ENCODE measurements around the gene HSD17B7.

The HSD17B7 gene

GRCh38 chr1:162849711-162850110, 59.2 kb downstream of the HSD17B7 start:
- no peaks in the 10 kb centered on the region for H3K27me3 ChIP-seq (ENCODE audit: control insufficient read depth, insufficient read depth, low read length)
- no peaks in the 10 kb centered on the region for H3K4me1 ChIP-seq (ENCODE audit: control insufficient read depth, insufficient read depth, low read length)
- no peaks in the 10 kb centered on the region for H3K36me3 ChIP-seq (ENCODE audit: control insufficient read depth, insufficient read depth, low read length)
- H3K4me3 ChIP-seq (ENCODE audit: low read length) = no peak overlapping the region
- no peak overlapping the region for H3K27ac ChIP-seq (ENCODE audit: low read depth, low read length)
- no peak overlapping the region for H3K9ac ChIP-seq (ENCODE audit: low read length)

- no peaks in the 10 kb centered on the region for H3K36me3 ChIP-seq (ENCODE audit: control insufficient read depth, insufficient read depth, low read length)
- H3K27me3 ChIP-seq (ENCODE audit: control insufficient read depth, insufficient read depth, low read length) = no peaks in the 10 kb centered on the region
- no peak overlapping the region for H3K27ac ChIP-seq (ENCODE audit: low read depth, low read length)
- H3K9ac ChIP-seq (ENCODE audit: low read length) = no peak overlapping the region
- no peaks in the 10 kb centered on the region for H3K4me1 ChIP-seq (ENCODE audit: control insufficient read depth, insufficient read depth, low read length)
- H3K4me3 ChIP-seq (ENCODE audit: low read length) = no peak overlapping the region
Observed at GRCh38 chr1:162851341-162851740, 60.8 kb downstream of the HSD17B7 start.

- Histone ChIP-seq H3K9ac (ENCODE audit: low read length) (no peak overlapping the region), H3K27me3 (ENCODE audit: control insufficient read depth, insufficient read depth, low read length) (no peaks in the 10 kb centered on the region), H3K27ac (ENCODE audit: low read depth, low read length) (no peak overlapping the region), H3K4me3 (ENCODE audit: low read length) (no peak overlapping the region), H3K4me1 (ENCODE audit: control insufficient read depth, insufficient read depth, low read length) (no peaks in the 10 kb centered on the region), H3K36me3 (ENCODE audit: control insufficient read depth, insufficient read depth, low read length) (no peaks in the 10 kb centered on the region)
Observed at GRCh38 chr1:162854245-162854882, 63.9 kb downstream of the HSD17B7 start.

- no peak overlapping the region for H3K27ac ChIP-seq (ENCODE audit: low read depth, low read length)
- no peaks in the 10 kb centered on the region for H3K4me1 ChIP-seq (ENCODE audit: control insufficient read depth, insufficient read depth, low read length)
Observed at GRCh38 chr1:162855461-162856150, 65.1 kb downstream of the HSD17B7 start.

GRCh38 chr1:162856260-162856659, 65.8 kb downstream of the HSD17B7 start:
- no peak overlapping the region for H3K27ac ChIP-seq (ENCODE audit: low read depth, low read length)
- H3K4me3 ChIP-seq (ENCODE audit: low read length) = no peak overlapping the region
- H3K9ac ChIP-seq (ENCODE audit: low read length) = no peak overlapping the region
- H3K36me3 ChIP-seq (ENCODE audit: control insufficient read depth, insufficient read depth, low read length) = no peaks in the 10 kb centered on the region
- no peaks in the 10 kb centered on the region for H3K27me3 ChIP-seq (ENCODE audit: control insufficient read depth, insufficient read depth, low read length)
- no peaks in the 10 kb centered on the region for H3K4me1 ChIP-seq (ENCODE audit: control insufficient read depth, insufficient read depth, low read length)

More at GRCh38 chr1:162855461-162856150, 65.1 kb downstream of the HSD17B7 start:
- no peaks in the 10 kb centered on the region for H3K27me3 ChIP-seq (ENCODE audit: control insufficient read depth, insufficient read depth, low read length)
- no peak overlapping the region for H3K4me3 ChIP-seq (ENCODE audit: low read length)
- H3K9ac ChIP-seq (ENCODE audit: low read length) = no peak overlapping the region
- H3K36me3 ChIP-seq (ENCODE audit: control insufficient read depth, insufficient read depth, low read length) = no peaks in the 10 kb centered on the region

- Histone ChIP-seq H3K9ac (ENCODE audit: low read length) (no peak overlapping the region), H3K27me3 (ENCODE audit: control insufficient read depth, insufficient read depth, low read length) (no peaks in the 10 kb centered on the region), H3K27ac (ENCODE audit: low read depth, low read length) (no peak overlapping the region), H3K4me1 (ENCODE audit: control insufficient read depth, insufficient read depth, low read length) (peaks cover 4% of the 10 kb centered on the region), H3K36me3 (ENCODE audit: control insufficient read depth, insufficient read depth, low read length) (no peaks in the 10 kb centered on the region), H3K4me3 (ENCODE audit: low read length) (no peak overlapping the region)
Observed at GRCh38 chr1:162857850-162858249, 67.3 kb downstream of the HSD17B7 start.

- Histone ChIP-seq H3K27ac (ENCODE audit: low read depth, low read length) (no peak overlapping the region), H3K27me3 (ENCODE audit: control insufficient read depth, insufficient read depth, low read length) (no peaks in the 10 kb centered on the region), H3K36me3 (ENCODE audit: control insufficient read depth, insufficient read depth, low read length) (no peaks in the 10 kb centered on the region), H3K9ac (ENCODE audit: low read length) (no peak overlapping the region), H3K4me3 (ENCODE audit: low read length) (no peak overlapping the region), H3K4me1 (ENCODE audit: control insufficient read depth, insufficient read depth, low read length) (peaks cover 4% of the 10 kb centered on the region)
Observed at GRCh38 chr1:162859191-162859590, 68.7 kb downstream of the HSD17B7 start.

GRCh38 chr1:162861101-162861500, 70.6 kb downstream of the HSD17B7 start, which contains the start of gene CCDC190:
Gene CCDC190 (minus strand): TSS chr1:162861175. CDS start chr1:162859646, 1,529 bp downstream.
- H3K36me3 ChIP-seq (ENCODE audit: control insufficient read depth, insufficient read depth, low read length) = no peaks in the 10 kb centered on the region
- peak within 1 kb of the TSS; percentile 3 for H3K27ac ChIP-seq (ENCODE audit: low read depth, low read length)
- no peaks in the 10 kb centered on the region for H3K27me3 ChIP-seq (ENCODE audit: control insufficient read depth, insufficient read depth, low read length)
- no peak within 1 kb of the TSS for H3K4me3 ChIP-seq (ENCODE audit: low read length)
- H3K9ac ChIP-seq (ENCODE audit: low read length) = no peak within 1 kb of the TSS
- H3K4me1 ChIP-seq (ENCODE audit: control insufficient read depth, insufficient read depth, low read length) = peaks cover 4% of the 10 kb centered on the region

GRCh38 chr1:162861625-162862024, 71.1 kb downstream of the HSD17B7 start:
- H3K27me3 ChIP-seq (ENCODE audit: control insufficient read depth, insufficient read depth, low read length) = no peaks in the 10 kb centered on the region
- no peak overlapping the region for H3K27ac ChIP-seq (ENCODE audit: low read depth, low read length)
- peaks cover 4% of the 10 kb centered on the region for H3K4me1 ChIP-seq (ENCODE audit: control insufficient read depth, insufficient read depth, low read length)
- no peak overlapping the region for H3K4me3 ChIP-seq (ENCODE audit: low read length)
- H3K9ac ChIP-seq (ENCODE audit: low read length) = no peak overlapping the region
- no peaks in the 10 kb centered on the region for H3K36me3 ChIP-seq (ENCODE audit: control insufficient read depth, insufficient read depth, low read length)
